B cell (primary cell): ENCODE data around the gene FCN2. TPM values are rescaled to one million over a fixed set of nuclear protein-coding genes. Genes with fewer than 3 reads are reported as not detected.

ENCODE experiments used
- ATAC-seq: fragments of 200-7000 bp; cut with Tn5 transposase; one replicate; pipeline ENCODE4 v1.10.0; 2021; ENCODE audit warnings: low read depth, mild to moderate bottlenecking, moderate number of reproducible peaks, moderate library complexity
- CTCF ChIA-PET: fragments of 350-600 bp; sonication (Branson Sonifier 250); formaldehyde crosslinking; loops from one replicate; lab custom pipeline; 2021; ENCODE audit warnings: antibody characterized with exemption, inconsistent platforms; lab: Charles Lee
- POLR2A ChIA-PET: fragments of 350-600 bp; sonication (Branson Sonifier 250); formaldehyde crosslinking; loops from one replicate; lab custom pipeline; 2021; ENCODE audit warnings: antibody characterized with exemption; lab: Charles Lee
- DNase-seq: peaks from one replicate; pipeline ENCODE4 v3.0.0; 2013
- H2AFZ ChIP-seq: 2 replicates; pipeline ENCODE4 v1.6.1; 2012; ENCODE audit warnings: mild to moderate bottlenecking, low read depth, low read length; ENCODE audit not compliant: insufficient read depth, poor library complexity, severe bottlenecking
- H3K27ac ChIP-seq, 2 donors: 1 replicate in 1 of 2; 2 replicates in 1 of 2; pipeline ENCODE4 v1.5.1; 2012 to 2013; ENCODE audit warnings: low read length in 2 of 2, mild to moderate bottlenecking in 2 of 2, moderate library complexity in 1 of 2
- H3K27me3 ChIP-seq, 4 experiments: fragments of 200-600 bp in 1 of 4; sonication (generic) in 1 of 4; replicated peaks in 1 of 4; 1 replicate in 2 of 4; 2 replicates in 2 of 4; pipeline versions ENCODE4 v1.6.1 to v1.7.0; 2013 to 2016; ENCODE audit warnings: low read length in 3 of 4, mild to moderate bottlenecking in 2 of 4, mixed read lengths in 1 of 4, moderate library complexity in 1 of 4; ENCODE audit not compliant: insufficient read depth in 4 of 4, control insufficient read depth in 3 of 4; ENCODE audit errors: control extremely low read depth in 1 of 4
- H3K36me3 ChIP-seq, 2 experiments: replicated peaks in 1 of 2; 1 replicate in 1 of 2; 2 replicates in 1 of 2; pipeline versions ENCODE4 v1.6.1 to v1.7.1; 2013; ENCODE audit warnings: low read length in 1 of 2; ENCODE audit not compliant: insufficient read depth in 2 of 2, control insufficient read depth in 1 of 2; ENCODE audit errors: control extremely low read depth in 1 of 2, extremely low read depth in 1 of 2
- H3K4me1 ChIP-seq, 2 donors: fragments of 200-600 bp in 1 of 2; sonication (generic) in 1 of 2; 1 replicate in 1 of 2; 2 replicates in 1 of 2; pipeline versions ENCODE4 v1.5.1 to v1.6.1; 2013 to 2017; ENCODE audit warnings: low read length in 2 of 2; ENCODE audit not compliant: control insufficient read depth in 2 of 2, insufficient read depth in 2 of 2
- H3K4me2 ChIP-seq: replicated peaks from 2 replicates; pipeline ENCODE3; 2012; ENCODE audit warnings: mild to moderate bottlenecking, low read depth, low read length; ENCODE audit not compliant: poor library complexity, severe bottlenecking
- H3K4me3 ChIP-seq, 5 experiments: fragments of 200-600 bp in 1 of 5; sonication (generic) in 1 of 5; 1 replicate in 3 of 5; 2 replicates in 2 of 5; pipeline versions ENCODE4 v1.5.1 to v1.7.0; 2011 to 2016; ENCODE audit warnings: low read length in 4 of 5, mild to moderate bottlenecking in 4 of 5, low read depth in 2 of 5, control low read depth in 1 of 5, moderate library complexity in 1 of 5; ENCODE audit not compliant: insufficient read depth in 1 of 5; ENCODE audit errors: control extremely low read depth in 1 of 5, extremely low read depth in 1 of 5
- H3K79me2 ChIP-seq: fragments of 200-600 bp; sonication (generic); one replicate; pipeline ENCODE4 v1.6.0; 2016; ENCODE audit warnings: low read length; ENCODE audit not compliant: control insufficient read depth, insufficient read depth
- H3K9ac ChIP-seq: fragments of 200-600 bp; sonication (generic); 2 replicates; pipeline ENCODE4 v1.6.1; 2017; ENCODE audit warnings: mild to moderate bottlenecking, low read length, moderate library complexity
- H3K9me3 ChIP-seq, 3 donors: one replicate each; pipeline versions ENCODE4 v1.6.1 to v1.7.1; 2013; ENCODE audit warnings: low read length in 2 of 3; ENCODE audit not compliant: control insufficient read depth in 2 of 3, insufficient read depth in 1 of 3; ENCODE audit errors: control extremely low read depth in 1 of 3
- H4K20me1 ChIP-seq: 2 replicates; pipeline ENCODE4 v1.6.0; 2012; ENCODE audit warnings: mild to moderate bottlenecking, low read length; ENCODE audit not compliant: insufficient read depth, control insufficient read depth, poor library complexity, severe bottlenecking
- H3K27ac Mint-ChIP-seq: one replicate; pipeline ENCODE4 v1.8.0; 2021; ENCODE audit warnings: mixed read lengths
- H3K27me3 Mint-ChIP-seq: one replicate; pipeline ENCODE4 v1.8.0; 2021; ENCODE audit warnings: mixed read lengths
- H3K4me1 Mint-ChIP-seq: one replicate; pipeline ENCODE4 v1.8.0; 2021; ENCODE audit warnings: mixed read lengths
- H3K4me3 Mint-ChIP-seq: one replicate; pipeline ENCODE4 v1.8.0; 2021; ENCODE audit warnings: mixed read lengths
- H3K9me3 Mint-ChIP-seq: one replicate; pipeline ENCODE4 v1.8.0; 2022; ENCODE audit warnings: mixed read lengths; ENCODE audit not compliant: insufficient read depth
- EZH2 ChIP-seq: IDR thresholded peaks from 2 replicates; pipeline ENCODE4 v1.6.1; 2012; ENCODE audit warnings: borderline replicate concordance, low read depth, mild to moderate bottlenecking, moderate library complexity, low read length; ENCODE audit not compliant: insufficient read depth, poor library complexity, severe bottlenecking
- WGBS: methylation state at CpG from one replicate; pipeline ENCODE4 v1.1.5; 2013; ENCODE audit warnings: missing lambda C conversion rate; ENCODE audit not compliant: insufficient coverage; 5-methylcytosine and 5-hydroxymethylcytosine counted together
- intact Hi-C: fragments of 100-400 bp; cut with micrococcal nuclease; formaldehyde crosslinking; loops from one replicate; pipeline ENCODE4 v1.10.0; 2022
- polyA plus RNA-seq: library from polyadenylated mRNA; depleted of rRNA; stranded (reverse); fragments of >200 nt; gene quantifications from 2 replicates; pipeline ENCODE4 v1.2.3, GENCODE V29; 2012
- total RNA-seq, 2 donors: library from RNA; stranded (reverse); fragments of 120-200 nt in 1 of 2; gene quantifications; 1 replicate in 1 of 2; 2 replicates in 1 of 2; pipeline versions ENCODE4 v1.2.3 to v1.2.4, GENCODE V29; 2013 to 2022
- TF ChIP-seq, protein P1 (sequence below): fragments of 200-600 bp; IDR thresholded peaks from one replicate; pipeline ENCODE4 v1.8.0; 2022; ENCODE audit warnings: antibody characterized with exemption, mild to moderate bottlenecking

The FCN2 gene
- total and polyA plus RNA-seq, 2 donors (not counting 1 experiment from before 2014, with no cell fraction given): not detected

- Mint-ChIP-seq H3K9me3 (peaks cover 3% of the 10 kb centered on the region), H3K27ac (no peak overlapping the region), H3K4me3 (no peak overlapping the region), H3K4me1 (peaks cover 22% of the 10 kb centered on the region), H3K27me3 (peaks cover 14% of the 10 kb centered on the region)
- 92% methylated on average over 13 of the region's 16 CpGs for WGBS
- Histone ChIP-seq H3K9ac (no peak overlapping the region), H3K4me1 (peaks cover 7 to 32% of the 10 kb centered on the region in 2 donors), H3K9me3 (peaks cover 2 to 45% (median 14%) of the 10 kb centered on the region in 3 donors), H3K36me3 (no peaks in the 10 kb centered on the region), H3K4me3 (no peak overlapping the region), H3K4me2 (no peak overlapping the region), H3K27ac (no peak overlapping the region), H4K20me1 (no peaks in the 10 kb centered on the region), H3K79me2 (no peaks in the 10 kb centered on the region), H3K27me3 (no peaks in the 10 kb centered on the region), H2AFZ (no peak overlapping the region)
- TF ChIP-seq, protein P1, sequence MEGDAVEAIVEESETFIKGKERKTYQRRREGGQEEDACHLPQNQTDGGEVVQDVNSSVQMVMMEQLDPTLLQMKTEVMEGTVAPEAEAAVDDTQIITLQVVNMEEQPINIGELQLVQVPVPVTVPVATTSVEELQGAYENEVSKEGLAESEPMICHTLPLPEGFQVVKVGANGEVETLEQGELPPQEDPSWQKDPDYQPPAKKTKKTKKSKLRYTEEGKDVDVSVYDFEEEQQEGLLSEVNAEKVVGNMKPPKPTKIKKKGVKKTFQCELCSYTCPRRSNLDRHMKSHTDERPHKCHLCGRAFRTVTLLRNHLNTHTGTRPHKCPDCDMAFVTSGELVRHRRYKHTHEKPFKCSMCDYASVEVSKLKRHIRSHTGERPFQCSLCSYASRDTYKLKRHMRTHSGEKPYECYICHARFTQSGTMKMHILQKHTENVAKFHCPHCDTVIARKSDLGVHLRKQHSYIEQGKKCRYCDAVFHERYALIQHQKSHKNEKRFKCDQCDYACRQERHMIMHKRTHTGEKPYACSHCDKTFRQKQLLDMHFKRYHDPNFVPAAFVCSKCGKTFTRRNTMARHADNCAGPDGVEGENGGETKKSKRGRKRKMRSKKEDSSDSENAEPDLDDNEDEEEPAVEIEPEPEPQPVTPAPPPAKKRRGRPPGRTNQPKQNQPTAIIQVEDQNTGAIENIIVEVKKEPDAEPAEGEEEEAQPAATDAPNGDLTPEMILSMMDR: no peak
- no peak for TF ChIP-seq EZH2
- ATAC-seq (no peak), DNase-seq (no peak)
- POLR2A ChIA-PET: no interaction called here
- intact Hi-C loops: no loop called here
- CTCF ChIA-PET: no interaction called here
Measured at GRCh38 chr9:134871697-134872340, 8.8 kb upstream of the FCN2 start.

- no peak overlapping the region for H3K4me3 Mint-ChIP-seq
- peaks cover 3% of the 10 kb centered on the region for H3K9me3 Mint-ChIP-seq
- Histone ChIP-seq H4K20me1 (no peaks in the 10 kb centered on the region), H3K9me3 (peaks cover 2 to 45% (median 14%) of the 10 kb centered on the region in 3 donors), H3K4me3 (no peak overlapping the region), H3K27me3 (no peaks in the 10 kb centered on the region), H3K79me2 (no peaks in the 10 kb centered on the region), H2AFZ (no peak overlapping the region), H3K27ac (no peak overlapping the region), H3K9ac (no peak overlapping the region), H3K36me3 (no peaks in the 10 kb centered on the region), H3K4me1 (peaks cover 7 to 32% of the 10 kb centered on the region in 2 donors), H3K4me2 (no peak overlapping the region)
- CTCF ChIA-PET: no interaction called here
- POLR2A ChIA-PET: no interaction called here
- intact Hi-C loops: no loop called here
- TF ChIP-seq EZH2: no peak
- TF ChIP-seq, protein P1: no peak
- DNase-seq: peak; percentile 25
- peaks cover 14% of the 10 kb centered on the region for H3K27me3 Mint-ChIP-seq
- peaks cover 22% of the 10 kb centered on the region for H3K4me1 Mint-ChIP-seq
- WGBS: 59% methylated on average over 13 of the region's 24 CpGs
- no peak overlapping the region for H3K27ac Mint-ChIP-seq
- no peak for ATAC-seq
Measured at GRCh38 chr9:134872482-134873231, 8.0 kb upstream of the FCN2 start.
